ENCODE results near the gene CLIC3.

Gene CLIC3

DNA sequence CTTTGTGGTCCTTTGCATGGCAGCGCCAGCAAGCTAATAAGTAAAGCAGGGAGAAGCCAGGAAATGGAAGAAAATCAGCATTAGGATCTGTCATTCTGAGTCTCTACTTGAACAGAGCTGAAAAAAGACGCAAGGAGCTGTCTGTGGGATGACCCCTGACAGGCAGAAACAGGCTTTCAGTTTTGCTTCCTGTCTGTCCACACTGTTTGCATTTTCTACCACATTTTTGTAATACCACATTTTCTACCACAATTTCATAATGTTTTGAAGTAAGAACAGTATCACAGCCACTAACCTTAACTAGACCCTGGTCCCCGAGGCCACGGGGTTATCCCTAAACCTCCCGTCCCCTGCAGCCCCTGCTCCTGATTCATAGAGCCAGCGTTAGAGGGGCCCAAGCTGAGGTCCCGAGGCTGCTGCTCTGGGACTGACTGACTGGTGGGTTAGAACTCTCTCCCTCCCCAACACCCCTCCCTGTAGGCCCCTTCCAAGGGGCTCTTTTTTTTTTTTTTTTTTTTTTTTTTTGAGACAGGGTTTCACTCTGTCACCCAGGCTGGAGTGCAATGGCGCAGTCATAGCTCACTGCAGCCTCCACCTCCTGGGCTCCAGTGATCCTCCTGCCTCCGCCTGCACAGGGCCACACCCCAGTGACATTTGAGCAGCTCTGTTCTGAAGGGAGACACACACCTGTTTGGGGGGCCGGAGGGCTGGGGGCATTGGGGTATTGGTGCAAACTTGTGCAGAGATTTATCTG is 4.0 kb upstream of the CLIC3 start:
- DNase-seq (ENCODE audit: low spot score): no peak

GRCh38 chr9:136997830-136998234 is 1.5 kb upstream of the CLIC3 start:
- no peak for DNase-seq (ENCODE audit: low spot score)

DNA sequence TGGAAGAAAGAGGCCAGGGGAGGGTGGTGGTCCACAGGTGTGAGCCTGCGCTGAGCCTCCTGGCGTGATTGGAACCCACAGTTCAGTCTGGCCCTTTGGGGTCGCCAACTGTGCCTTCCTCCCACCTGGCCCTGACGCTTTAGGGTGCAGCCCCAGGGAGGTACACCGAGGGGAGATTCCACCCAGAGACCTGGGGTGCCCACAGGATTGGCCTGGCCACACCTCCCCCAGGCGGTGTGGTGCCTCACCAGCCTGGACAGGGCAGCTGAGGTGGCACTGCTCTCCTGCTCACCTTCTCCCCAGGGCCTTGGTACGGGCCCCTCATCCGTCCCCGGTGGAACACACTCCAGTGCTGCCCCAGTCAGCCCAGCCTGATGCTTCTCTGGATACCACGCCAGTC is 1.0 kb upstream of the CLIC3 start:
- DNase-seq (ENCODE audit: low spot score): no peak

DNA sequence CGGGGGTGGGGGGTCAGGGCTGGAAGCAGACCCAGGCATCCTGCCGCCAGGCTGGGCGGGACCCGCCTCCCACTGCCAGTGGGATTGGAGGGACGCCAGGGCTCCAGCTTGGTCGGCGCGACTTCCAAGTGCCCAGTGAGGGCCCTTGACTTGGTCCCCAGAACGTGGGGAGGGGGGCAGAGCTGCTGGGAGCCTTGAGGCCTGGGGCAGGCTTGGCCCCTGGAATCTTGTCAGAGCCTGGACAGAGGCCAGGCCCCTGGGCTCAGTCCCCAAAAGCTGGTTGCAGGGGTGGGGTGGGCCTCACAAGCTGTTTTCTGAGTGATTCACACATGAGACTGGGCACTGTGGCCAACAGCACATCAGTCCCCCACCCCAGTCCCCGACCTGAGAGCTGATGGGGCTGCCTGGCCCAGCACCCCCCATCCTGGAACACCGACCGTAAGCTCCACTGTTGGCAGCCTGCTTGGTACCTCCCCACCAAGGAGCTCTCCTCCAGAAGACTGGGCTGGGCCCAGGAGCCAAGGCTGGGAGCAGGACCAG is 526 bp downstream of the CLIC3 start:
- DNase-seq (ENCODE audit: low spot score): no peak

- DNase-seq (ENCODE audit: low spot score): no peak
These were observed 1.0 kb downstream of the CLIC3 start for GRCh38 chr9:136995362-136995761.

DNA sequence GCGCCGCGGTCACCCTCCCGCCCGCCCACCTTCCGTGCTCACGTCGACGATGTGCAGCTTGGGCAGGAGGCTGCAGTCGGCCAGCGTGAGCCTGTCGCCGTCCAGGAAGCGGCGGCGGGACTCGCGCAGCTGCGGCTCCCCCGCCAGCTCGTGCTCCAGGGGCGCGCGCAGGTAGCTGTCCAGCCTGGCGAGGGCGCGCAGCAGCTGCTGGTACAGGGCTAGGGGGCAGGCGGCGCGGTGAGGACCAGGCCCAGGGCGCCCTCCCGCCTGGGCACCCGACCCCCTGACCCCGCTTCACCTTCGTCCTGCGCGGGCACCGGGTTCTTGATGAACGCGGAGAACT is 1.5 kb downstream of the CLIC3 start:
- DNase-seq (ENCODE audit: low spot score): no peak

DNA sequence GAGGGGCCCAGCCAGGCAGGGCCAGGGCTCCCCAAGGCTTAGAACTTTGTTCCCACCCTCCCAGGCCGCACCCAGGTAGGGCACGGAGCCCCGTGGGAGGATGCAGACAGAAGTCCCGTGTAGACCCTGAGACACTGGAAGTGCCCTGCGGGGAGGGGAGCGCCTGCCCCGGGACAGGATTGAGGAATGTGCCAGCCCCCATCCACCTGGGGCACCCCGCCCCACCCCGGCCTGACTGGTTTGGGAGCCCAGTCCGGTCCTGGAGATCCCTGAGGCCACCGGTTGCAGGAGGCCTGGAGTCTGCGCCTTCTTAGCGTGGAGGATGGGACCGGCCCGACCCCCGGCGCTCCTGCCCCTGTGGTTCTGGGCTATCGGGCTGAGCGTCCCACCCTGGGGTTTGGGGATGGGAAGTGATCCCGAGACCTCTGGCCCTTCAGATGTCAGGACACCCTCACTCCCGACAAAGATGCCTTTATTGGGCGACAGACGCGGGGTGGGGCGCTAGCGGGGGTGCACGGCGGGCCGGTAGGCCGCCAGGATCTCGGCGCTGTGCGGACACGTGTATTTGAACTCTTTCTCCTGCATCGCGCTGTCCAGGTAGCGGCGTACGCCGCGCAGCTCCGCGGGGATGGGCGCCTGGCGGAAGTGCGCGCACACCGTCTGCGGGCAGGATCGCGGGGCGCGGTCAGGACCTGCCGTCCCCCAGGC is 2.0 kb downstream of the CLIC3 start:
- no peak for DNase-seq (ENCODE audit: low spot score)

DNA sequence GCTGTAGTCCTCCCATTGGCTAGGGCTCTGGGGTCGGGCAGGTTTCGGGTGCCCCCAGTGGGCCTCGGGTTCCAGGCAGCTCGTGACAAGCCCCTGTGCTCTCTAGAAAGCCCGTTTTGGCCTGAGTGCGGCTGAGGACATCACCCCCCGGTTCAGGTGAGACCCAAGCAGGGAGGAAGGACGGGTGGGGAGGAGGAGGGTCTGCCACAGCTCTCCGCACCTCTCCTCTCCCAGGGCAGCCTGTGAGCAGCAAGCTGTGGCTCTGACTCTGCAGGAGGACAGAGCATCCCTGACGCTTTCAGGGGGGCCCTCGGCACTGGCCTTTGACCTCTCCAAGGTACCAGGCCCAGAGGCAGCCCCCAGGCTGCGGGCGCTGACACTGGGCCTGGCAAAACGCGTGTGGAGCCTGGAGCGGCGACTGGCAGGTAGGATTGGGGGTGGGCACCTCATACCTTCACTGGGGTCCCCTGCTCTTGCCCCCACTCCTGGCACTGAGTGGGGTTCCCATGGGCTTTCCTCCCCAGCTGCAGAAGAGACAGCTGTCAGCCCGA is 3.5 kb downstream of the CLIC3 start:
- DNase-seq (ENCODE audit: low spot score): no peak

GRCh38 chr9:136991993-136992818 is 4.2 kb downstream of the CLIC3 start, which contains the start of gene PAXX:
Gene PAXX (plus strand): TSS chr9:136992422. CDS start chr9:136992444, 22 bp downstream.
- peak; percentile 89 for DNase-seq (ENCODE audit: low spot score)

GRCh38 chr9:136990242-136990911 is 6.0 kb downstream of the CLIC3 start:
- DNase-seq (ENCODE audit: low spot score): no peak

- no peak for DNase-seq (ENCODE audit: low spot score)
These were observed 7.5 kb downstream of the CLIC3 start for GRCh38 chr9:136988872-136989271.

- no peak for DNase-seq (ENCODE audit: low spot score)
These were observed 10.5 kb downstream of the CLIC3 start for GRCh38 chr9:136985853-136986252.

- DNase-seq (ENCODE audit: low spot score): no peak
These were observed 11.3 kb downstream of the CLIC3 start for GRCh38 chr9:136985027-136985602.

GRCh38 chr9:136984464-136985026 is 11.8 kb downstream of the CLIC3 start:
- DNase-seq (ENCODE audit: low spot score): no peak

DNA sequence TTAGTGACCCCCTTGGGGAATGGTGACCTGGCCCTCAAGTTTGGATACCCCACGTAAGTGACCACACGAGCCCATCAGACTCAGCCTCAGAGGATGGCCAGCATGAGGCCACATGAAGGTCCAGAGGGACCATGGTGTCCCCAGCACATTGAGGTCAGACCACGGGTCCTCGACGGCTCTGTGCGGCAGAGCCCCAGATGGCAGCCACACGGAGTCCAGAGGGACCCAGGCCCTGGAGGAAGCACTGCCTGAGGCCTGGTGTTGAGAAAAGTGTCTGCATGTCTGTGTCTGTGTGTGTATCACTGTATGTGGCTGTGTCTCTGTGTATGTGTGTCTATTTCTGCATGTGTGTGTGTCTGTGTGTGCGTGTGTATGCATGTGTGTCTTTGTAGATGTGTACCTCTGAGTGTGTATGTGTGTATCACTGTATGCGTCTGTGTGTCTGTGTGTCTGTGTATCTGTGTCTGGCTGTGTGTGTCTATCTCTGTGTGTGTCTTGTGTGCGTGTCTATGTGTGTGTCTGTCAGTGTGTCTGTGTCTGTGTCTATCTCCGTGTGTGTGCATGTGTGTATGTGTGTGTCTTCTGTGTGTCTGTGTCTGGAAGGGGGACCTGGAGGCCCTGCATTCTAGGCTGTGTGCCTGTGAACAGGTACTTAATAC is 12.6 kb downstream of the CLIC3 start:
- no peak for DNase-seq (ENCODE audit: low spot score)

DNA sequence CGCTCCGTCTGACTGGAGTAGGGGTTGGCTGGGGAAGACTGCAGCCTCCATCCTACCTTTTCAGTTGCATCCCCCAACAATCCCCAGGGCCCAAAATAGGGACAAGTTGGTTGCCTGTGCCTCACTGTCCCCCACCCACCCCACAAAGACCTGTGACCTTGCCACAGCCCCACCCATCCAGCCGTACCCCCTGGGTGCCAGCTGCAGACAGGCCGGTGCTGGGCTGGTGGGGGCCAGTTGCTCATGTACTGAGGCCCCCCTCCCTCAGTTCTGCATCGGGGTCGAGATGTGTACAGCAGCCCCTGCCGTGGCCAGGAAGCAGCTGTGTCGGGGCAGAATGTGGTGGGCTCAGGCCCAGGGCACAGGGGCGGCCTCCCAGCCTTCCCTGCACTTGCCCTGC is 13.2 kb downstream of the CLIC3 start:
- no peak for DNase-seq (ENCODE audit: low spot score)

DNA sequence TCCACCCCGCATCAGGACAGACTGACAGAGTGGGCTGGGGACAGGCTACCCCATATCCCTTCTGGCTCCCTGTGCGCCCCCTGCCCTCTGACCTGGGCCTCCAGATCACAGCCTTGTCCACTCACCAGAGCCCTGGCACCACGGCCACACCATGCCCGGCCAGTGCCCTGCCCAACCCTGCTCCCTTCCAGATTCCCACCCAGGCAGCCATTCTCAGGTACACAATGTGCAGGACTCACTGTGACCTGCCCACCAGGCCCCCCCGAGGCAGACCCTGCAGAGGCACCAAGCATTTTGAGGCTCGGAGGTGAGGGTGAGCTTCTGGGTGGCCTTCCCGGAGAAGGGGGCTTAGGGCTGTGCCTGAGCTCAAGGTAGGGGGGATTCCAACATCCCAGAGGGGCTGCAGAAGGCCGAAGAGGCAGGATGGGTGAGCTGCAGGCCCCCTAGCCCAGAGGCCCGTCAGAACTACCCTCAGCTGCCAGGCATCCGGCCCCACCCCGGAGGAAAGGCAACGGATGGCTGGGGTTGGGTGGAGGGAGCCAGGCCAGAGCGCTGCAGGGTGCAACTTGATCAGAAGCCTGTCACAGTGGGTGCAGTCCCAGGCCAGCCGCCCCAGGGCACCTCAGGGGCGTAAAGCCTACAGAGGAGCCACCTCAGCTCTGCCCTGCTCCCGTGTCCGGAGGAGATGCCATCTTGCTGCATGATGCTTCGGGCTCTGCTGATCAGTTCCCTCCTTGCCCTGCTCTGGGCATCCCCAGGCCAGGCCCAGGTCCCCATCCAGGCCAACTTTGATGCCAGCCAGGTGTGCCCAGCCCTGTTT is 13.9 kb downstream of the CLIC3 start, which contains the start of gene LCNL1:
TSS of gene LCNL1 (plus strand) at position 762 of the 820 bp plus-strand sequence. CDS start 594 bp downstream, outside the sequence.
- DNase-seq (ENCODE audit: low spot score): no peak

GRCh38 chr9:136981588-136982231 is 14.7 kb downstream of the CLIC3 start:
- DNase-seq (ENCODE audit: low spot score): no peak
